ENCODE data around the gene ZNF500. TPM values are rescaled to one million over a fixed set of nuclear protein-coding genes. Genes with fewer than 3 reads are reported as not detected.

The ZNF500 gene
- total RNA-seq, 4 donors from 2014 or later: 8.9 to 18.6 (median 10.9) TPM

- no peak for TF ChIP-seq CTCF (IDR thresholded peaks at IDR 0.05)
- no peak for DNase-seq (ENCODE audit: low spot score)
- no peak for ATAC-seq (ENCODE audit: low FRiP score)
These were observed 39.3 kb upstream of the ZNF500 start for GRCh38 chr16:4806280-4806679.

- TF ChIP-seq CTCF (IDR thresholded peaks at IDR 0.05): no peak
These were observed 38.3 kb upstream of the ZNF500 start for GRCh38 chr16:4805231-4805630.

GRCh38 chr16:4803898-4804762 lies 37.2 kb upstream of the ZNF500 start:
- ATAC-seq (ENCODE audit: low FRiP score): no peak
- no peak for TF ChIP-seq CTCF (IDR thresholded peaks at IDR 0.05)

More at GRCh38 chr16:4805231-4805630, 38.3 kb upstream of the ZNF500 start:
- ATAC-seq (ENCODE audit: low FRiP score) (no peak), DNase-seq (ENCODE audit: low spot score) (no peak)

GRCh38 chr16:4803401-4803844 lies 36.5 kb upstream of the ZNF500 start:
- ATAC-seq (ENCODE audit: low FRiP score) (no peak), DNase-seq (ENCODE audit: low spot score) (no peak)
- no peak for TF ChIP-seq CTCF (IDR thresholded peaks at IDR 0.05)

More at GRCh38 chr16:4803898-4804762, 37.2 kb upstream of the ZNF500 start:
- DNase-seq (ENCODE audit: low spot score): no peak

GRCh38 chr16:4802659-4803287 lies 35.8 kb upstream of the ZNF500 start:
- TF ChIP-seq CTCF (IDR thresholded peaks at IDR 0.05): no peak
- DNase-seq (ENCODE audit: low spot score): peak; percentile 75
- peak; percentile 97 for ATAC-seq (ENCODE audit: low FRiP score)

- no peak for TF ChIP-seq CTCF (IDR thresholded peaks at IDR 0.05)
- ATAC-seq (ENCODE audit: low FRiP score): peak; percentile 55
- DNase-seq (ENCODE audit: low spot score): peak; percentile 59
These were observed 35.1 kb upstream of the ZNF500 start, which contains the start of gene ROGDI for GRCh38 chr16:4801962-4802658. TSS of gene ROGDI (minus strand) at chr16:4802633. CDS start at chr16:4802571, 62 bp downstream.
